CD4-positive, alpha-beta T cell (primary cell): Measurements from ENCODE around the gene PLIN1. TPM values are rescaled to one million over a fixed set of nuclear protein-coding genes. Genes with fewer than 3 reads are reported as not detected.

Experiments
- ATAC-seq: fragments of 200-7000 bp; cut with Tn5 transposase; one replicate; pipeline ENCODE4 v1.10.0; 2022; ENCODE audit warnings: mild to moderate bottlenecking; ENCODE audit not compliant: poor library complexity
- CTCF ChIA-PET: fragments of 350-600 bp; sonication (Branson Sonifier 250); formaldehyde crosslinking; loops from one replicate; lab custom pipeline; 2021; ENCODE audit warnings: antibody characterized with exemption, inconsistent platforms; lab: Charles Lee
- POLR2A ChIA-PET: fragments of 350-600 bp; sonication (Branson Sonifier 250); formaldehyde crosslinking; loops from one replicate; lab custom pipeline; 2021; ENCODE audit warnings: antibody characterized with exemption, inconsistent platforms; lab: Charles Lee
- DNase-seq, 14 experiments: peaks; one replicate each; pipeline ENCODE4 v3.0.0-alpha.2; 2013 to 2020; ENCODE audit warnings: mixed read lengths in 2 of 14
- H3K27ac ChIP-seq, 2 donors: one replicate each; pipeline versions ENCODE4 v1.5.1 to v1.7.0; 2013; ENCODE audit warnings: low read length in 2 of 2, low read depth in 1 of 2, mild to moderate bottlenecking in 1 of 2
- H3K27me3 ChIP-seq, 2 experiments: 1 replicate in 1 of 2; 2 replicates in 1 of 2; pipeline versions ENCODE4 v1.6.1 to v1.7.0; 2013; ENCODE audit warnings: low read length in 2 of 2, control low read depth in 1 of 2, mild to moderate bottlenecking in 1 of 2, moderate library complexity in 1 of 2; ENCODE audit not compliant: insufficient read depth in 2 of 2, control insufficient read depth in 1 of 2
- H3K36me3 ChIP-seq: one replicate; pipeline ENCODE4 v1.6.1; 2013; ENCODE audit warnings: low read length, control low read depth; ENCODE audit not compliant: insufficient read depth
- H3K4me1 ChIP-seq: one replicate; pipeline ENCODE4 v1.6.1; 2013; ENCODE audit warnings: low read length, control low read depth; ENCODE audit not compliant: insufficient read depth
- H3K4me3 ChIP-seq: one replicate; pipeline ENCODE4 v1.5.1; 2013; ENCODE audit warnings: mild to moderate bottlenecking, low read length, moderate library complexity
- H3K9me3 ChIP-seq, 2 experiments: 1 replicate in 1 of 2; 2 replicates in 1 of 2; pipeline versions ENCODE4 v1.6.1 to v1.7.0; 2013; ENCODE audit warnings: low read length in 2 of 2, mild to moderate bottlenecking in 2 of 2, control low read depth in 1 of 2, moderate library complexity in 1 of 2; ENCODE audit not compliant: control insufficient read depth in 1 of 2, insufficient read depth in 1 of 2
- H3K27ac Mint-ChIP-seq: one replicate; pipeline ENCODE4 v1.8.0; 2020; ENCODE audit warnings: mixed read lengths
- H3K27me3 Mint-ChIP-seq: one replicate; pipeline ENCODE4 v1.8.0; 2021; ENCODE audit warnings: mixed read lengths
- H3K36me3 Mint-ChIP-seq: one replicate; pipeline ENCODE4 v1.8.0; 2021; ENCODE audit warnings: low read depth, mixed read lengths
- H3K4me1 Mint-ChIP-seq: one replicate; pipeline ENCODE4 v1.8.0; 2021; ENCODE audit warnings: low read depth, mixed read lengths
- H3K4me3 Mint-ChIP-seq: one replicate; pipeline ENCODE4 v1.8.0; 2020; ENCODE audit warnings: mild to moderate bottlenecking, mixed read lengths
- H3K9me3 Mint-ChIP-seq: one replicate; pipeline ENCODE4 v1.8.0; 2020; ENCODE audit warnings: mixed read lengths
- CTCF ChIP-seq: fragments of 200-600 bp; IDR thresholded peaks from one replicate; pipeline ENCODE4 v1.8.0; 2022; ENCODE audit warnings: antibody characterized with exemption, mild to moderate bottlenecking
- intact Hi-C, 2 experiments: fragments of 100-400 bp; cut with DNase I in 1 of 2; cut with micrococcal nuclease in 1 of 2; formaldehyde crosslinking; loops; one replicate each; pipeline versions ENCODE4 v1.15.1 to v1.9.0; 2023 to 2025; cut with DNase I, micrococcal nuclease
- polyA plus RNA-seq, 2 donors: library from polyadenylated mRNA; unstranded; fragments of 120-200 nt; gene quantifications; one replicate each; pipeline ENCODE4 v1.2.1, GENCODE V29; 2013
- total RNA-seq, 174 experiments: library from RNA in 2 of 174; stranded (reverse) in 2 of 174; gene quantifications; one replicate each; pipeline ENCODE4 v1.2.3 and lab custom pipeline; 2021 to 2026

Gene PLIN1
- total RNA-seq = under 1 TPM; 0.08 to 0.22 TPM
- 0.24 TPM for polyA plus RNA-seq (2013, experiment 1 of 2)
- polyA plus RNA-seq (2013, experiment 2 of 2) = 0.23 TPM
- 0 to 2.2 (median 0.34) reads per million in 172 experiments for total RNA-seq (lab: John Stamatoyannopoulos, UW)

- Mint-ChIP-seq H3K4me3 (no peak within 1 kb of the TSS), H3K27me3 (no peaks in the 10 kb centered on the region), H3K36me3 (peaks cover 5% of the 10 kb centered on the region), H3K27ac (no peak within 1 kb of the TSS), H3K4me1 (no peaks in the 10 kb centered on the region), H3K9me3 (no peaks in the 10 kb centered on the region)
- Histone ChIP-seq H3K9me3 (no peaks in the 10 kb centered on the region), H3K27me3 (no peaks in the 10 kb centered on the region), H3K4me3 (no peak within 1 kb of the TSS), H3K36me3 (no peaks in the 10 kb centered on the region), H3K4me1 (no peaks in the 10 kb centered on the region), H3K27ac (no peak within 1 kb of the TSS)
- intact Hi-C loops = no loop called here
- no peak for ATAC-seq
- no peak for TF ChIP-seq CTCF
- POLR2A ChIA-PET = no interaction called here
- no peak for DNase-seq
- CTCF ChIA-PET = no interaction called here
Measured at GRCh38 chr15:89679212-89679611, at the start of gene PLIN1. PLIN1 (minus strand) TSS chr15:89679367; CDS start chr15:89677489, 1,878 bp downstream.

GRCh38 chr15:89728254-89728653 is 49.1 kb upstream of the PLIN1 start:
- H3K9me3 ChIP-seq = no peaks in the 10 kb centered on the region
- intact Hi-C loops = no loop called here
- Mint-ChIP-seq H3K27ac (no peak overlapping the region), H3K4me3 (no peak overlapping the region), H3K36me3 (no peaks in the 10 kb centered on the region), H3K9me3 (peaks cover 1% of the 10 kb centered on the region), H3K27me3 (no peaks in the 10 kb centered on the region), H3K4me1 (no peaks in the 10 kb centered on the region)
- no peak for DNase-seq
- ATAC-seq = no peak
- no peak overlapping the region for H3K27ac ChIP-seq
- CTCF ChIA-PET = interaction anchor here (1.1 kb wide), 1 partner anchor 10 kb away, joined by 3 read pairs; no protein-coding TSS in a partner anchor
- POLR2A ChIA-PET = no interaction called here
- no peaks in the 10 kb centered on the region for H3K4me1 ChIP-seq
- H3K4me3 ChIP-seq = no peak overlapping the region
- no peaks in the 10 kb centered on the region for H3K27me3 ChIP-seq
- no peak for TF ChIP-seq CTCF
- no peaks in the 10 kb centered on the region for H3K36me3 ChIP-seq

GRCh38 chr15:89725064-89725463 is 45.9 kb upstream of the PLIN1 start:
- no peaks in the 10 kb centered on the region for H3K4me1 ChIP-seq
- Mint-ChIP-seq H3K4me1 (no peaks in the 10 kb centered on the region), H3K4me3 (no peak overlapping the region), H3K27me3 (peaks cover 15% of the 10 kb centered on the region), H3K36me3 (no peaks in the 10 kb centered on the region), H3K9me3 (peaks cover 1% of the 10 kb centered on the region), H3K27ac (no peak overlapping the region)
- ATAC-seq (no peak), DNase-seq (no peak)
- no peaks in the 10 kb centered on the region for H3K36me3 ChIP-seq
- ChIA-PET CTCF (no interaction called here), POLR2A (no interaction called here)
- TF ChIP-seq CTCF = no peak
- no peak overlapping the region for H3K4me3 ChIP-seq
- intact Hi-C loops = no loop called here
- no peak overlapping the region for H3K27ac ChIP-seq
- peaks cover 4 to 6% of the 10 kb centered on the region in 2 experiments for H3K27me3 ChIP-seq
- no peaks in the 10 kb centered on the region for H3K9me3 ChIP-seq
